ENCODE results near the gene MYPOP. TPM values are rescaled to one million over a fixed set of nuclear protein-coding genes. Genes with fewer than 3 reads are reported as not detected.

MYPOP gene
- total RNA-seq, 4 donors from 2014 or later: 5.5 to 26.9 (median 8.9) TPM

DNA sequence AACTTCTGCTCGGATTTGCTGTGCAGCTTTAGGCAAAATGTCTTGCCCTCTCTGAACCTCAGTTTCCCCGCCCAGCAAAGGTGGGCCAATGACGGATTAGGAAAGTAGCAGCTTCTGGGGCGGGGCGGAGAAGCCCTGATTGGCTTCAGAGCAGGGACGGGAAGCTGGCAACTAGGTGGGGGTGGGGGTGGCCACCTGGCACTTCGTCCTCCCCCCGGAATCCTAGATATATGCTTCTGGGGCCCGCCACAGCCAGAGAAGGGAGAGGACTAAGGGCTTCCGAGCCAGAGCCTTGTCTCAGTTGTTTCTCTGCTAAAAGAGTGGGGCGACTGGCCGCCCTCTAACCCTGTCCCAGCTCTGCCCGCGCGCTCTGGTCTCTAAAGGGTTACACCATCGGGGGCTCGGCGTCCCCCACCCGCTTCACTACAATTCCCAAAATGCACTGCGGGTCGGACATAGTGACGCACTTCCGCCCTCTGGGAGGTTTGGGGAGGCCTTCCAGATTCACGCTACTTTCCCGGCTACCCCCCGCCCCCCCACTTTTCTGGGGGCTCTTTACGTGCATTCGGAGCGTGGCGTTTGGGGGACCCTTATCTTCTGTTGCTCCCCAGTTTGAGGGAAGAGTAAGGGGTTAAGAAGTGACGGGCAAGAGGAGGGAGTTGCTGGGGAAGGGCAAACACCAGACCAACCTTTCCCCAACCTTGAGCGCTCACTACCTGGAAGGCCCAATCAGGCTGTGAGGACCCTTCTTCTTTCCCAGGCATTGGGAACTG, 15.8 kb downstream of the MYPOP start:
- Histone ChIP-seq H3K27me3 (no peaks in the 10 kb centered on the region), H3K4me1 (peaks cover 36 to 45% (median 38%) of the 10 kb centered on the region in 4 donors), H3K9me3 (no peaks in the 10 kb centered on the region), H3K27ac (peak overlapping the region; percentile 87 to 92 (median 90)), H3K36me3 (no peaks in the 10 kb centered on the region), H3K4me3 (peak overlapping the region; percentile 42 to 83 (median 64))
- 1% methylated on average over 30 of the region's 32 CpGs; no CpG with 5 or more reads in 1 of the 2 donors for WGBS, 2 donors (ENCODE audit: low coverage in 1 of 2)
- DNase-seq: peak; percentile 93
- TF ChIP-seq, protein P1, sequence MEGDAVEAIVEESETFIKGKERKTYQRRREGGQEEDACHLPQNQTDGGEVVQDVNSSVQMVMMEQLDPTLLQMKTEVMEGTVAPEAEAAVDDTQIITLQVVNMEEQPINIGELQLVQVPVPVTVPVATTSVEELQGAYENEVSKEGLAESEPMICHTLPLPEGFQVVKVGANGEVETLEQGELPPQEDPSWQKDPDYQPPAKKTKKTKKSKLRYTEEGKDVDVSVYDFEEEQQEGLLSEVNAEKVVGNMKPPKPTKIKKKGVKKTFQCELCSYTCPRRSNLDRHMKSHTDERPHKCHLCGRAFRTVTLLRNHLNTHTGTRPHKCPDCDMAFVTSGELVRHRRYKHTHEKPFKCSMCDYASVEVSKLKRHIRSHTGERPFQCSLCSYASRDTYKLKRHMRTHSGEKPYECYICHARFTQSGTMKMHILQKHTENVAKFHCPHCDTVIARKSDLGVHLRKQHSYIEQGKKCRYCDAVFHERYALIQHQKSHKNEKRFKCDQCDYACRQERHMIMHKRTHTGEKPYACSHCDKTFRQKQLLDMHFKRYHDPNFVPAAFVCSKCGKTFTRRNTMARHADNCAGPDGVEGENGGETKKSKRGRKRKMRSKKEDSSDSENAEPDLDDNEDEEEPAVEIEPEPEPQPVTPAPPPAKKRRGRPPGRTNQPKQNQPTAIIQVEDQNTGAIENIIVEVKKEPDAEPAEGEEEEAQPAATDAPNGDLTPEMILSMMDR (IDR thresholded peaks at IDR 0.05): no peak
- TF ChIP-seq POLR2A (IDR thresholded peaks at IDR 0.05) (peak; percentile 66), POLR2AphosphoS5 (IDR thresholded peaks at IDR 0.05) (peak; percentile 67 to 79 (median 77)), EP300 (IDR thresholded peaks at IDR 0.05; ENCODE audit: low read depth) (no peak)
- intact Hi-C loops (cut with DNase I; ENCODE audit: low total_unique reads): no loop called here
- in situ Hi-C loops (cut with MboI; ENCODE audit: low pct_ligation_motif_present in 1 of 4, low pct_unique_long_range_greater_than_20kb in 1 of 4, low sequenced_read_pairs in 3 of 4): no loop called here

DNA sequence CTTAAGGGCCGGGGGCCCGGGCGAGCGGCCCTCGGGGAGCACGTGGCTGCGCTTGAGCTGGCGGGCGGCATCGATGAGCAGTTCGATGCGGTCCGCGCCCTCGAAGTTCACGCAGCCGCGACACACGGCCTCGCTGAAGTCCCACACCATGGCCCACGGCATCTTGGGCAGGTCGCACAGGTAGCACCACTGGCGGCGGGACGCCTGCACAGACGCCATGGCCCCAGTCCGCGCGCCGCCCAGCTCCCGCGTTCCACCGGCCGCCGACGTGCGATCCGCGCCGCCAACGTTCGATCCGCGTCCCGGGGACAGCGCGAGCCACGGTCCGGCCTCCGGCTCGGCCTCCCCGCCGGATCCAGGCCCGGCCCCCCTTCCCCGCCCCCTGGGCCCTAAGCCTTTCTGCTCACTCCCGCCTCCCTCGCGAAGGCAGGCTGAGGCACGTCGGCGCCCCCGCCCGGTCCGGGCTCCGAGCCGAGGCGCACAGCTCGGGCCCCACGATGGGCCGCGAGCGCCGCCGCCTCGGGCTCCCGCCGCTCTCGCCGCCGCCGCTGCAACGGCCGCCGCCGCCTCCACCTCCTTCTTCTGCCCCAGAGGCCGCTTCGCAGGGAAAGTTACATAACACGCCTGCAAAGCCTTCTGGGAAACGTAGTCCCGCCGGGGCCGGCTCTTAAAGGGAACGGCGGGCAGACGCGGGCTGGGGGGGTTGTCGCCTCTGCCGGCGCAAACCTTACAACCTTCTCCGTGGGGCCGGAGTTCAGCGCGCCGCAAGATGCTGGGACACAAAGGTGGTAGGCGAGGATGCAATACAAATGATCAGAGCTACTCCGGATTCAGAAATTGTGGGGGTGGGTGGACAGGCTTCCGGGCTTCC, 16.6 kb downstream of the MYPOP start, which contains the start of gene IRF2BP1:
Gene IRF2BP1 (minus strand): TSS at position 586 of the 871 bp plus-strand sequence. CDS start 367 bp downstream, at position 219.
- Histone ChIP-seq H3K36me3 (no peaks in the 10 kb centered on the region), H3K9me3 (no peaks in the 10 kb centered on the region), H3K27me3 (no peaks in the 10 kb centered on the region), H3K27ac (peak within 1 kb of the TSS; percentile 87 to 92 (median 90)), H3K4me3 (peak within 1 kb of the TSS; percentile 61 to 83 (median 66)), H3K4me1 (peaks cover 38 to 52% (median 44%) of the 10 kb centered on the region in 4 donors)
- intact Hi-C loops (cut with DNase I; ENCODE audit: low total_unique reads) (no loop called here), in situ Hi-C loops (cut with MboI; ENCODE audit: low pct_ligation_motif_present in 1 of 4, low pct_unique_long_range_greater_than_20kb in 1 of 4, low sequenced_read_pairs in 3 of 4) (no loop called here)
- TF ChIP-seq POLR2A (IDR thresholded peaks at IDR 0.05): no peak
- TF ChIP-seq POLR2AphosphoS5 (IDR thresholded peaks at IDR 0.05): peak; percentile 74 to 88 (median 82)
- TF ChIP-seq, protein P1 (IDR thresholded peaks at IDR 0.05): peak in 1 of 5 experiments; percentile 3
- TF ChIP-seq EP300 (IDR thresholded peaks at IDR 0.05; ENCODE audit: low read depth): no peak
- DNase-seq: peak; percentile 94
- whole genome bisulfite sequencing, 2 donors (ENCODE audit: low coverage in 1 of 2): 1% methylated on average over 61 of the region's 107 CpGs; no CpG with 5 or more reads in 1 of the 2 donors

DNA sequence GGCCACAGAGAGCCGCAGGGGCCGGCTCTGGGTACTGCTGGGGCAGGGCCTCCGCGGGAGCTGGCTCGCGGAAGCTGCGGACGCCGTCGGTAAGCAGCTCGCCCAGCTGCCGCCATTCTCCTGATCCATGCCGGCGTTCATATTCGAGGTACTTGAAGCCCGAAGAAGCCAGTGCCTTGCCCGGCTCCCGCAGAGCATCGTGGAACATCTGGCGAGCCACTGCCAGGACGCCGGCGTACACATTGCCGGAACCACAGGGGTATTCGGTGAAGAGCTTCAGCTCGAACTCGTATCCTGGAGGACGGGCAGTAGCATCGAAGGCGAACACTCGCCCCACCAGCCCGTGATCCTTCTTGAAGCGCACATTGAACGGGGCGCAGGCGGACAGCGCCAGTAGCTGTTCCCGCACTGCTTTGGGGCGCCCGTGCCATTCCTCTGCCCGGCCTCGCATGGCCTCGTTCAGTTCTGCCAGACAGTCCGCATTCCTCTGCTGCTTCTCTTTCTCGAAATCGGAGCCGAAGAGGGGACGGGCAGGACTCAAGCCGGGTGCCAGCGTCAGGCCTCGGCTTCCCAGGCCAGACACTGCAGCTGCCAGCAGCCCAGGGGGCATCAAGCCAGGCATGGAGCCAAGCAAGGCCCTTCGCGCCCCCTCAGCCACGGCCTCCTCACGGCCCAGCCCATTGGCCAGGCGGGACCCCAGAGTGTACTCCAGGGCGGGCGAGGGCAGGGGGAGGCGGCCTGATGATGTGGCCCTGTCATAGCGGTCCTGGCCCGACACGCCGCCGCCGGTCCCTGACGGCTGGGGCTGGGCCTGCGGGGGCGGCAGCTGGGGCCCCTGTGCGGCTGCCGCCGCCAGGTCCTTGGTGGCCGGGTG, 17.5 kb downstream of the MYPOP start:
- TF ChIP-seq POLR2AphosphoS5 (IDR thresholded peaks at IDR 0.05) (no peak), EP300 (IDR thresholded peaks at IDR 0.05; ENCODE audit: low read depth) (no peak), POLR2A (IDR thresholded peaks at IDR 0.05) (no peak)
- TF ChIP-seq, protein P1 (IDR thresholded peaks at IDR 0.05): no peak
- DNase-seq: no peak
- Histone ChIP-seq H3K36me3 (no peaks in the 10 kb centered on the region), H3K27ac (peak overlapping the region; percentile 87 to 92 (median 90)), H3K27me3 (no peaks in the 10 kb centered on the region), H3K9me3 (no peaks in the 10 kb centered on the region), H3K4me3 (peak overlapping the region; percentile 61 to 83 (median 66)), H3K4me1 (peaks cover 38 to 52% (median 44%) of the 10 kb centered on the region in 4 donors)
- 69% methylated on average over 66 of the region's 72 CpGs; no CpG with 5 or more reads in 1 of the 2 donors for WGBS, 2 donors (ENCODE audit: low coverage in 1 of 2)
- in situ Hi-C loops (cut with MboI; ENCODE audit: low pct_ligation_motif_present in 1 of 4, low pct_unique_long_range_greater_than_20kb in 1 of 4, low sequenced_read_pairs in 3 of 4) (no loop called here), intact Hi-C loops (cut with DNase I; ENCODE audit: low total_unique reads) (no loop called here)

Data from transverse colon (tissue), 4 donors.